WTC11 (cell line): ENCODE measurements around the gene PSMG4. TPM values are rescaled to one million over a fixed set of nuclear protein-coding genes. Genes with fewer than 3 reads are reported as not detected.

Source experiments
- ATAC-seq: fragments of 200-7000 bp; cut with Tn5 transposase; 2 replicates; pipeline ENCODE4 v1.10.0; 2021; ENCODE audit warnings: mild to moderate bottlenecking, moderate library complexity
- CTCF ChIA-PET: fragments of 300-600 bp; sonication (Branson Sonifier 250); formaldehyde crosslinking; loops from one replicate; lab custom pipeline; 2021; ENCODE audit warnings: antibody characterized with exemption; lab: Charles Lee
- POLR2A ChIA-PET: fragments of 350-600 bp; sonication (Branson Sonifier 250); formaldehyde crosslinking; loops from one replicate; lab custom pipeline; 2021; ENCODE audit warnings: antibody characterized with exemption; lab: Charles Lee
- DNase-seq: peaks from one replicate; pipeline ENCODE4 v3.0.0; 2021; ENCODE audit warnings: low spot score
- H3K27ac Mint-ChIP-seq: 2 replicates; pipeline ENCODE4 v1.8.0; 2021; ENCODE audit warnings: mixed read lengths
- H3K27me3 Mint-ChIP-seq: 2 replicates; pipeline ENCODE4 v1.8.0; 2021; ENCODE audit warnings: low read depth, mild to moderate bottlenecking, moderate library complexity, mixed read lengths
- H3K36me3 Mint-ChIP-seq: 2 replicates; pipeline ENCODE4 v1.8.0; 2021; ENCODE audit warnings: mixed read lengths
- H3K4me1 Mint-ChIP-seq: 2 replicates; pipeline ENCODE4 v1.8.0; 2022; ENCODE audit warnings: mixed read lengths
- H3K4me3 Mint-ChIP-seq: 2 replicates; pipeline ENCODE4 v1.8.0; 2021; ENCODE audit warnings: mild to moderate bottlenecking, moderate library complexity, mixed read lengths
- H3K9me3 Mint-ChIP-seq: 2 replicates; pipeline ENCODE4 v1.8.0; 2021; ENCODE audit warnings: mixed read lengths
- FOXP1 ChIP-seq: sonication (generic); formaldehyde crosslinking; IDR thresholded peaks from 2 replicates; pipeline ENCODE4 v1.8.0; 2022; ENCODE audit warnings: missing genetic modification reagents, mild to moderate bottlenecking, moderate library complexity, borderline replicate concordance
- JUN ChIP-seq: sonication (generic); formaldehyde crosslinking; IDR thresholded peaks from 2 replicates; pipeline ENCODE4 v1.8.0; 2023; ENCODE audit warnings: mild to moderate bottlenecking, missing genetic modification reagents
- MYBL2 ChIP-seq: sonication (generic); formaldehyde crosslinking; IDR thresholded peaks from 2 replicates; pipeline ENCODE4 v1.8.1; 2023; ENCODE audit warnings: mild to moderate bottlenecking, moderate library complexity, missing genetic modification reagents
- RELA ChIP-seq: sonication (generic); formaldehyde crosslinking; IDR thresholded peaks from 2 replicates; pipeline ENCODE4 v1.8.1; 2022; ENCODE audit warnings: missing genetic modification reagents, mild to moderate bottlenecking, borderline replicate concordance
- SOX15 ChIP-seq: fragments of 250-450 bp; sonication (Bioruptor Pico); IDR thresholded peaks from 2 replicates; pipeline ENCODE4 v1.9.0; 2021; ENCODE audit warnings: mild to moderate bottlenecking
- TEAD4 ChIP-seq: sonication (generic); formaldehyde crosslinking; IDR thresholded peaks from 2 replicates; pipeline ENCODE4 v1.8.0; 2022; ENCODE audit warnings: mild to moderate bottlenecking, missing genetic modification reagents
- TP53 ChIP-seq: sonication (generic); formaldehyde crosslinking; IDR thresholded peaks from 2 replicates; pipeline ENCODE4 v1.8.1; 2023; ENCODE audit warnings: mild to moderate bottlenecking, missing genetic modification reagents
- ZNF121 ChIP-seq: sonication (generic); formaldehyde crosslinking; IDR thresholded peaks from 2 replicates; pipeline ENCODE4 v1.8.0; 2023; ENCODE audit warnings: missing genetic modification reagents
- ZNF396 ChIP-seq: fragments of 250-450 bp; sonication (Bioruptor Pico); IDR thresholded peaks from 2 replicates; pipeline ENCODE4 v1.8.0; 2021; ENCODE audit warnings: mild to moderate bottlenecking, moderate library complexity, borderline replicate concordance
- total RNA-seq: library from RNA; stranded (reverse); gene quantifications from 3 replicates; pipeline ENCODE4 v1.2.3, GENCODE V29; 2021
- TF ChIP-seq, protein P1 (sequence below): sonication (generic); formaldehyde crosslinking; IDR thresholded peaks from 2 replicates; pipeline ENCODE4 v1.8.0; 2023; ENCODE audit warnings: missing genetic modification reagents
- TF ChIP-seq, protein P2 (sequence below): fragments of 250-450 bp; sonication (Bioruptor Pico); conservative IDR thresholded peaks from 2 replicates; pipeline ENCODE4 v1.9.0; 2021; ENCODE audit warnings: mild to moderate bottlenecking
- TF ChIP-seq, protein P3 (sequence below): fragments of 250-450 bp; sonication (Bioruptor Pico); IDR thresholded peaks from 2 replicates; pipeline ENCODE4 v1.8.0; 2021; ENCODE audit warnings: mild to moderate bottlenecking
- TF ChIP-seq, protein P4 (sequence below): sonication (generic); formaldehyde crosslinking; IDR thresholded peaks from 2 replicates; pipeline ENCODE4 v1.8.0; 2022; ENCODE audit warnings: mild to moderate bottlenecking, missing genetic modification reagents
- TF ChIP-seq, protein P5 (sequence below): sonication (generic); formaldehyde crosslinking; IDR thresholded peaks from 2 replicates; pipeline ENCODE4 v1.8.0; 2022; ENCODE audit warnings: missing genetic modification reagents
- TF ChIP-seq, protein P6 (sequence below): fragments of 250-450 bp; sonication (Bioruptor Pico); IDR thresholded peaks from 2 replicates; pipeline ENCODE4 v1.9.0; 2021; ENCODE audit warnings: mild to moderate bottlenecking
- TF ChIP-seq, protein P7 (sequence below): sonication (generic); formaldehyde crosslinking; IDR thresholded peaks from 2 replicates; pipeline ENCODE4 v1.8.1; 2023; ENCODE audit warnings: mild to moderate bottlenecking, moderate library complexity, missing genetic modification reagents
- TF ChIP-seq, protein P8 (sequence below): sonication (generic); formaldehyde crosslinking; conservative IDR thresholded peaks from 2 replicates; pipeline ENCODE4 v1.8.1; 2022; ENCODE audit warnings: mild to moderate bottlenecking, missing genetic modification reagents

Gene PSMG4
- total RNA-seq, 1 experiment from 2014 or later = 38.2 TPM

DNA sequence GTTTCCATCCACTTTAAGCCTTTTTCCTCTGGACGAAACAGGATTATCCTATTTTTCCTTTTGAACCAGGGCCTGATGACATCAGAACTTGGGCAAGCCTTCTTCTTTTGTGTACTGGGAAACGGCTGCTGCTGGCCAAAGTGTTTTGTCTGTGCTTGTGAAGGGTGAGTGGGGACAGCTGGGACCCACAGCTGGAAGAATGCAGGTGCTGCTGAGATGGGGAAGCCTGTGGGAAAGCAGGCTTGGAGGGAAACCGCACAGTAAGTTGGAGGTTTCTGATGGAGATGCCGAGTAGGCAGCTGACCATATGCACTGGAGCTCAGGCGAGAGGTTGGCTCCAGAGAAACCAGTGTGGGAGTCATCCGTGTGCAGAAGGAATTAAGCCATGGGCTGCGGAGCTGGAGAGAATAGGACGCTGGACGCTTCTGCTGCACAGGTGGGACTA, 8.5 kb upstream of the PSMG4 start:
- no peak overlapping the region for H3K4me3 Mint-ChIP-seq
- POLR2A ChIA-PET = no interaction called here
- peaks cover 15% of the 10 kb centered on the region for H3K9me3 Mint-ChIP-seq
- H3K4me1 Mint-ChIP-seq = peaks cover 37% of the 10 kb centered on the region
- no peak for ATAC-seq
- peaks cover 17% of the 10 kb centered on the region for H3K27me3 Mint-ChIP-seq
- DNase-seq = no peak
- CTCF ChIA-PET = interaction anchor here (0.6 to 3.4 kb wide), 12 partner anchors 9 to 298 kb away, joined by 3 to 66 read pairs (median 8); partner anchors contain the start of gene PSMG4
- TF ChIP-seq, protein P1, sequence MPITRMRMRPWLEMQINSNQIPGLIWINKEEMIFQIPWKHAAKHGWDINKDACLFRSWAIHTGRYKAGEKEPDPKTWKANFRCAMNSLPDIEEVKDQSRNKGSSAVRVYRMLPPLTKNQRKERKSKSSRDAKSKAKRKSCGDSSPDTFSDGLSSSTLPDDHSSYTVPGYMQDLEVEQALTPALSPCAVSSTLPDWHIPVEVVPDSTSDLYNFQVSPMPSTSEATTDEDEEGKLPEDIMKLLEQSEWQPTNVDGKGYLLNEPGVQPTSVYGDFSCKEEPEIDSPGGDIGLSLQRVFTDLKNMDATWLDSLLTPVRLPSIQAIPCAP (CRISPR knock-in tag) = no peak
- TF ChIP-seq RELA (CRISPR knock-in tag) = no peak
- TF ChIP-seq, protein P2, sequence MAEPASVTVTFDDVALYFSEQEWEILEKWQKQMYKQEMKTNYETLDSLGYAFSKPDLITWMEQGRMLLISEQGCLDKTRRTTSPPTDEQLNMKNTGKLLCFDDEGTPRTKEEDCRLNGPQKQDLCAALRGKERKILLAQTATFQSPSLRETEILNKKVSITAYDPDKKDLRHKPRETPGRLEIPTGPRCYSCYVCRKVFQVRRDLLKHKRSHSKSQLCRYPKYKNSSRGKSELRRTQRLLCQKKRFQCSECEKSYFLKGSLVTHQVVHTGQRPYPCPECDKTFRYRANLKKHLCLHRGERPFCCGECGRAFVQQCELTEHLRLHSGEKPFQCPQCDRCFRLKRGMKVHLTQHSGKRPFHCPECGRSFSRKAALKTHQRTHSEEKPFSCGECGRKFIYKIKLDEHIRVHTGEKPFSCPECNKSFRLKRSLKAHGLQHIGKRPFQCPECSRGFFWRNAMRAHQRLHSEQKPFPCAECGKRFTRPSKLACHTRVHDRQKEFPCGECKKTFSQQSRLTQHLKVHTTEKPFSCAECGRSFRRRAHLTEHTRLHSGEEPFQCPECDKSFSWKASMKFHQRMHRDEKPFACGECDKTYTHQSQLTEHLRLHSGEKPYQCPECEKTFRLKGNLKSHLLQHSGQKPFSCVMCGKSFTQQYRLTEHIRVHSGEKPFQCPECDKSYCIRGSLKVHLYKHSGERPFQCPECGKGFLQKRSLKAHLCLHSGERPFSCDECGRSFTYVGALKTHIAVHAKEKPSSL (CRISPR knock-in tag) = no peak
- TF ChIP-seq, protein P3, sequence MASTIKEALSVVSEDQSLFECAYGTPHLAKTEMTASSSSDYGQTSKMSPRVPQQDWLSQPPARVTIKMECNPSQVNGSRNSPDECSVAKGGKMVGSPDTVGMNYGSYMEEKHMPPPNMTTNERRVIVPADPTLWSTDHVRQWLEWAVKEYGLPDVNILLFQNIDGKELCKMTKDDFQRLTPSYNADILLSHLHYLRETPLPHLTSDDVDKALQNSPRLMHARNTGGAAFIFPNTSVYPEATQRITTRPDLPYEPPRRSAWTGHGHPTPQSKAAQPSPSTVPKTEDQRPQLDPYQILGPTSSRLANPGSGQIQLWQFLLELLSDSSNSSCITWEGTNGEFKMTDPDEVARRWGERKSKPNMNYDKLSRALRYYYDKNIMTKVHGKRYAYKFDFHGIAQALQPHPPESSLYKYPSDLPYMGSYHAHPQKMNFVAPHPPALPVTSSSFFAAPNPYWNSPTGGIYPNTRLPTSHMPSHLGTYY (CRISPR knock-in tag) = no peak
- no peak for TF ChIP-seq FOXP1 (CRISPR knock-in tag)
- TF ChIP-seq, protein P4, sequence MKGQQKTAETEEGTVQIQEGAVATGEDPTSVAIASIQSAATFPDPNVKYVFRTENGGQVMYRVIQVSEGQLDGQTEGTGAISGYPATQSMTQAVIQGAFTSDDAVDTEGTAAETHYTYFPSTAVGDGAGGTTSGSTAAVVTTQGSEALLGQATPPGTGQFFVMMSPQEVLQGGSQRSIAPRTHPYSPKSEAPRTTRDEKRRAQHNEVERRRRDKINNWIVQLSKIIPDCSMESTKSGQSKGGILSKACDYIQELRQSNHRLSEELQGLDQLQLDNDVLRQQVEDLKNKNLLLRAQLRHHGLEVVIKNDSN (CRISPR knock-in tag) = no peak
- no peak for TF ChIP-seq MYBL2 (CRISPR knock-in tag)
- TF ChIP-seq ZNF121 (CRISPR knock-in tag) = no peak
- no peak for TF ChIP-seq JUN (CRISPR knock-in tag)
- TF ChIP-seq TEAD4 = no peak
- TF ChIP-seq, protein P5, sequence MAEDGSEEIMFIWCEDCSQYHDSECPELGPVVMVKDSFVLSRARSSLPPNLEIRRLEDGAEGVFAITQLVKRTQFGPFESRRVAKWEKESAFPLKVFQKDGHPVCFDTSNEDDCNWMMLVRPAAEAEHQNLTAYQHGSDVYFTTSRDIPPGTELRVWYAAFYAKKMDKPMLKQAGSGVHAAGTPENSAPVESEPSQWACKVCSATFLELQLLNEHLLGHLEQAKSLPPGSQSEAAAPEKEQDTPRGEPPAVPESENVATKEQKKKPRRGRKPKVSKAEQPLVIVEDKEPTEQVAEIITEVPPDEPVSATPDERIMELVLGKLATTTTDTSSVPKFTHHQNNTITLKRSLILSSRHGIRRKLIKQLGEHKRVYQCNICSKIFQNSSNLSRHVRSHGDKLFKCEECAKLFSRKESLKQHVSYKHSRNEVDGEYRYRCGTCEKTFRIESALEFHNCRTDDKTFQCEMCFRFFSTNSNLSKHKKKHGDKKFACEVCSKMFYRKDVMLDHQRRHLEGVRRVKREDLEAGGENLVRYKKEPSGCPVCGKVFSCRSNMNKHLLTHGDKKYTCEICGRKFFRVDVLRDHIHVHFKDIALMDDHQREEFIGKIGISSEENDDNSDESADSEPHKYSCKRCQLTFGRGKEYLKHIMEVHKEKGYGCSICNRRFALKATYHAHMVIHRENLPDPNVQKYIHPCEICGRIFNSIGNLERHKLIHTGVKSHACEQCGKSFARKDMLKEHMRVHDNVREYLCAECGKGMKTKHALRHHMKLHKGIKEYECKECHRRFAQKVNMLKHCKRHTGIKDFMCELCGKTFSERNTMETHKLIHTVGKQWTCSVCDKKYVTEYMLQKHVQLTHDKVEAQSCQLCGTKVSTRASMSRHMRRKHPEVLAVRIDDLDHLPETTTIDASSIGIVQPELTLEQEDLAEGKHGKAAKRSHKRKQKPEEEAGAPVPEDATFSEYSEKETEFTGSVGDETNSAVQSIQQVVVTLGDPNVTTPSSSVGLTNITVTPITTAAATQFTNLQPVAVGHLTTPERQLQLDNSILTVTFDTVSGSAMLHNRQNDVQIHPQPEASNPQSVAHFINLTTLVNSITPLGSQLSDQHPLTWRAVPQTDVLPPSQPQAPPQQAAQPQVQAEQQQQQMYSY = no peak
- TF ChIP-seq, protein P6, sequence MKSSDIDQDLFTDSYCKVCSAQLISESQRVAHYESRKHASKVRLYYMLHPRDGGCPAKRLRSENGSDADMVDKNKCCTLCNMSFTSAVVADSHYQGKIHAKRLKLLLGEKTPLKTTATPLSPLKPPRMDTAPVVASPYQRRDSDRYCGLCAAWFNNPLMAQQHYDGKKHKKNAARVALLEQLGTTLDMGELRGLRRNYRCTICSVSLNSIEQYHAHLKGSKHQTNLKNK (CRISPR knock-in tag) = no peak
- no peak for TF ChIP-seq SOX15 (CRISPR knock-in tag)
- TF ChIP-seq, protein P7, sequence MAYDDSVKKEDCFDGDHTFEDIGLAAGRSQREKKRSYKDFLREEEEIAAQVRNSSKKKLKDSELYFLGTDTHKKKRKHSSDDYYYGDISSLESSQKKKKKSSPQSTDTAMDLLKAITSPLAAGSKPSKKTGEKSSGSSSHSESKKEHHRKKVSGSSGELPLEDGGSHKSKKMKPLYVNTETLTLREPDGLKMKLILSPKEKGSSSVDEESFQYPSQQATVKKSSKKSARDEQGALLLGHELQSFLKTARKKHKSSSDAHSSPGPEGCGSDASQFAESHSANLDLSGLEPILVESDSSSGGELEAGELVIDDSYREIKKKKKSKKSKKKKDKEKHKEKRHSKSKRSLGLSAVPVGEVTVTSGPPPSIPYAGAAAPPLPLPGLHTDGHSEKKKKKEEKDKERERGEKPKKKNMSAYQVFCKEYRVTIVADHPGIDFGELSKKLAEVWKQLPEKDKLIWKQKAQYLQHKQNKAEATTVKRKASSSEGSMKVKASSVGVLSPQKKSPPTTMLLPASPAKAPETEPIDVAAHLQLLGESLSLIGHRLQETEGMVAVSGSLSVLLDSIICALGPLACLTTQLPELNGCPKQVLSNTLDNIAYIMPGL = no peak
- TF ChIP-seq, protein P8, sequence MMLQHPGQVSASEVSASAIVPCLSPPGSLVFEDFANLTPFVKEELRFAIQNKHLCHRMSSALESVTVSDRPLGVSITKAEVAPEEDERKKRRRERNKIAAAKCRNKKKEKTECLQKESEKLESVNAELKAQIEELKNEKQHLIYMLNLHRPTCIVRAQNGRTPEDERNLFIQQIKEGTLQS (CRISPR knock-in tag) = no peak
- no peak for TF ChIP-seq TP53 (CRISPR knock-in tag)
- TF ChIP-seq ZNF396 (CRISPR knock-in tag) = no peak
- no peak overlapping the region for H3K27ac Mint-ChIP-seq
- H3K36me3 Mint-ChIP-seq = peaks cover 14% of the 10 kb centered on the region
